Fibroblast of lung (primary cell): ENCODE results near the gene TRAPPC2. TPM values are rescaled to one million over a fixed set of nuclear protein-coding genes. Genes with fewer than 3 reads are reported as not detected.

Experiments used
- DNase-seq, 2 donors: peaks; one replicate each; pipeline versions ENCODE4 v3.0.0 to v3.0.0-alpha.2; 2010; ENCODE audit warnings: low read depth in 2 of 2
- H2AFZ ChIP-seq: 2 replicates; pipeline ENCODE4 v1.5.1; 2012; ENCODE audit warnings: low read length, control low read depth, inconsistent platforms
- H3K27ac ChIP-seq: 2 replicates; pipeline ENCODE4 v1.5.1; 2011; ENCODE audit warnings: low read length, control low read depth; ENCODE audit not compliant: insufficient read depth
- H3K27me3 ChIP-seq: 2 replicates; pipeline ENCODE4 v1.5.1; 2011; ENCODE audit warnings: mild to moderate bottlenecking, low read length; ENCODE audit not compliant: control insufficient read depth, insufficient read depth
- H3K36me3 ChIP-seq: 2 replicates; pipeline ENCODE4 v1.5.1; 2011; ENCODE audit warnings: low read length; ENCODE audit not compliant: control insufficient read depth, insufficient read depth
- H3K4me1 ChIP-seq: 2 replicates; pipeline ENCODE4 v1.5.1; 2011; ENCODE audit warnings: low read length; ENCODE audit not compliant: control insufficient read depth, insufficient read depth; ENCODE audit errors: extremely low read depth
- H3K4me2 ChIP-seq: 2 replicates; pipeline ENCODE4 v1.5.1; 2011; ENCODE audit warnings: low read length, control low read depth; ENCODE audit not compliant: insufficient read depth; ENCODE audit errors: extremely low read depth
- H3K4me3 ChIP-seq, 4 experiments: fragments of 200-600 bp in 1 of 4; sonication (generic) in 1 of 4; replicated peaks in 1 of 4; 2 replicates each; pipeline ENCODE4 v1.5.1; 2011 to 2016; ENCODE audit warnings: low read length in 4 of 4, low read depth in 3 of 4, mild to moderate bottlenecking in 3 of 4, control low read depth in 2 of 4, inconsistent platforms in 1 of 4, mixed read lengths in 1 of 4; ENCODE audit not compliant: insufficient read depth in 1 of 4; ENCODE audit errors: control extremely low read depth in 1 of 4
- H3K79me2 ChIP-seq: 2 replicates; pipeline ENCODE4 v1.5.1; 2012; ENCODE audit warnings: mild to moderate bottlenecking, low read length, inconsistent platforms; ENCODE audit not compliant: control insufficient read depth, insufficient read depth
- H3K9ac ChIP-seq: 2 replicates; pipeline ENCODE4 v1.5.1; 2011; ENCODE audit warnings: mild to moderate bottlenecking, low read length, control low read depth; ENCODE audit not compliant: insufficient read depth
- H3K9me3 ChIP-seq: 2 replicates; pipeline ENCODE4 v1.5.1; 2012; ENCODE audit warnings: low read depth, low read length; ENCODE audit not compliant: control insufficient read depth, insufficient read depth
- H4K20me1 ChIP-seq: 2 replicates; pipeline ENCODE4 v1.5.1; 2011; ENCODE audit warnings: low read length; ENCODE audit not compliant: control insufficient read depth, insufficient read depth; ENCODE audit errors: extremely low read depth
- CTCF ChIP-seq, 2 donors: IDR thresholded peaks in 1 of 2; conservative IDR thresholded peaks in 1 of 2; 1 replicate in 1 of 2; 2 replicates in 1 of 2; pipeline ENCODE4 v1.5.1; 2011 to 2012; ENCODE audit warnings: low read length in 2 of 2, control low read depth in 1 of 2, inconsistent platforms in 1 of 2, low read depth in 1 of 2, mild to moderate bottlenecking in 1 of 2
- EZH2 ChIP-seq: IDR thresholded peaks from 2 replicates; pipeline ENCODE4 v1.5.1; 2012; ENCODE audit warnings: low read length, control low read depth, mild to moderate bottlenecking; ENCODE audit errors: missing control alignments
- polyA plus RNA-seq, 2 donors: library from polyadenylated mRNA; depleted of rRNA in 1 of 2; stranded (reverse) in 1 of 2; unstranded in 1 of 2; fragments of >200 nt; gene quantifications; 2 replicates each; pipeline ENCODE4 v1.2.1, GENCODE V29; 2011 to 2012; ENCODE audit warnings: missing spikeins in 1 of 2
- total RNA-seq: library from RNA; depleted of rRNA; stranded (reverse); fragments of >200 nt; gene quantifications from 2 replicates; pipeline ENCODE4 v1.2.1, GENCODE V29; 2014

The TRAPPC2 gene
- total and polyA plus RNA-seq, 2 donors (not counting 1 experiment from before 2014, with no cell fraction given) = 16.0 to 22.0 TPM

DNA sequence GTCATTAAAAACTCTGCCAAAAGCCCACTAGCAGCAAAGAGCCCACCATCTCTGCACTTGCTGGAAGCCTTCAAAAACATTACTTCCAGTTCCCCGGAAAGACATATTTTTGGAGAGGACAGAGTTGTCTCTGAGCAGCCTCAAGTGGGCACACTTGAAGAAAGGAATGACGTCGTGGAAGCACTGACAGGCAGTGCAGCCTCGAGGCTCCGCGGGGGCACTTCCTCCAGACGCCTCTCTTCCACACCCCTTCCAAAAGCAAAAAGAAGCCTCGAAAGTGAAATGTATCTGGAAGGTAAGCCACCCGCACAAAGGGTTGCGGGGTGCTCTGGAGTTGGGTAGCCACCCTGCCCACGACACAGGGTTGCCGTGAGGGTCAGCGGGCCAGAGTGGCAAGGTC is 26.0 kb upstream of the TRAPPC2 start:
- no peak for DNase-seq
- no peaks in the 10 kb centered on the region for H3K36me3 ChIP-seq
- H3K79me2 ChIP-seq = no peaks in the 10 kb centered on the region
- H3K27ac ChIP-seq = no peak overlapping the region
- H3K9me3 ChIP-seq = no peaks in the 10 kb centered on the region
- no peaks in the 10 kb centered on the region for H4K20me1 ChIP-seq
- H3K27me3 ChIP-seq = no peaks in the 10 kb centered on the region
- H2AFZ ChIP-seq = no peak overlapping the region
- H3K4me1 ChIP-seq = no peaks in the 10 kb centered on the region
- no peak overlapping the region for H3K4me3 ChIP-seq
- H3K9ac ChIP-seq = no peak overlapping the region
- H3K4me2 ChIP-seq = no peak overlapping the region
- TF ChIP-seq EZH2 (no peak), CTCF (conservative IDR thresholded peaks at IDR 0.05 in 1 of 2, IDR thresholded peaks at IDR 0.05 in 1 of 2; ENCODE audit: low read depth in 1 of 2, low read length in 2 of 2) (no peak)

- Histone ChIP-seq H3K79me2 (no peaks in the 10 kb centered on the region), H4K20me1 (no peaks in the 10 kb centered on the region), H3K9ac (no peak overlapping the region), H2AFZ (no peak overlapping the region), H3K27ac (no peak overlapping the region), H3K36me3 (no peaks in the 10 kb centered on the region), H3K4me2 (no peak overlapping the region), H3K4me1 (no peaks in the 10 kb centered on the region), H3K27me3 (no peaks in the 10 kb centered on the region), H3K4me3 (no peak overlapping the region), H3K9me3 (no peaks in the 10 kb centered on the region)
- no peak for DNase-seq
- TF ChIP-seq EZH2 (no peak), CTCF (conservative IDR thresholded peaks at IDR 0.05 in 1 of 2, IDR thresholded peaks at IDR 0.05 in 1 of 2; ENCODE audit: low read depth in 1 of 2, low read length in 2 of 2) (no peak)
Observed at GRCh38 chrX:13759152-13759718, 24.8 kb upstream of the TRAPPC2 start.

GRCh38 chrX:13756381-13756780 is 22.0 kb upstream of the TRAPPC2 start:
- Histone ChIP-seq H3K4me1 (no peaks in the 10 kb centered on the region), H3K27me3 (no peaks in the 10 kb centered on the region), H3K27ac (no peak overlapping the region), H3K36me3 (no peaks in the 10 kb centered on the region), H3K9me3 (no peaks in the 10 kb centered on the region), H3K9ac (no peak overlapping the region), H4K20me1 (no peaks in the 10 kb centered on the region), H3K4me2 (no peak overlapping the region), H3K4me3 (no peak overlapping the region), H2AFZ (no peak overlapping the region), H3K79me2 (no peaks in the 10 kb centered on the region)
- DNase-seq = no peak
- TF ChIP-seq CTCF (conservative IDR thresholded peaks at IDR 0.05 in 1 of 2, IDR thresholded peaks at IDR 0.05 in 1 of 2; ENCODE audit: low read depth in 1 of 2, low read length in 2 of 2) (no peak), EZH2 (no peak)
